Breast epithelium (tissue), 3 donors: ENCODE data around the gene FXYD2.

Source experiments
- CTCF ChIP-seq, 3 donors: fragments of 450-650 bp; IDR thresholded peaks; one replicate each; pipeline ENCODE4 v1.5.1; 2016 to 2017; ENCODE audit warnings: antibody characterized with exemption in 3 of 3, mild to moderate bottlenecking in 3 of 3, moderate library complexity in 3 of 3
- POLR2A ChIP-seq: fragments of 450-650 bp; IDR thresholded peaks from one replicate; pipeline ENCODE4 v1.6.1; 2016; ENCODE audit warnings: antibody characterized with exemption, mild to moderate bottlenecking, moderate library complexity
- POLR2AphosphoS5 ChIP-seq, 3 donors: sonication (generic); formaldehyde crosslinking; IDR thresholded peaks; one replicate each; pipeline ENCODE4 v1.6.1; 2017; ENCODE audit warnings: antibody characterized with exemption in 3 of 3

DNA sequence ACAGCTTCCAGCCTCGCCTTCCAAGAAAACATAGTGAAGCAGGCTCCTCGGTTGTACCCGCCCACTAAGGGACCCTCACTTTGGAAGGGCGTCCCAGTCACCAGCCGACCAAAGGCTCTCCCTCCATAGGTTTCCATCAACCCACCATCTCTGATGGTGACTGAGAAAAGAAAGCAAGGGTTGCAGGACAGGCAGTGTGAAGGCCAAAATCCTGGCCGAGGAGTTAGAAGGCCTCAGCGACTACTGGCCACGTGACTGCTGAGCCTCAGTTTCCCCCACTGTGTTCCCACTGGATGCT lies 49.2 kb upstream of the FXYD2 start:
- TF ChIP-seq CTCF (IDR thresholded peaks at IDR 0.05) (no peak), POLR2AphosphoS5 (IDR thresholded peaks at IDR 0.05) (no peak), POLR2A (no peak)
